ENCODE data around the gene MGAT1. TPM values are rescaled to one million over a fixed set of nuclear protein-coding genes. Genes with fewer than 3 reads are reported as not detected.
"Not testable (repeated sequence)": the region's sequence is repeated elsewhere in the genome, so short reads cannot be mapped to it uniquely, and the experiment has no call there.

The MGAT1 gene
- polyA plus RNA-seq, 2 donors, result 84.0 to 108 TPM

- peaks cover 11 to 41% of the 10 kb centered on the region in 2 donors for H3K36me3 ChIP-seq (ENCODE audit: control insufficient read depth in 2 of 2, insufficient read depth in 2 of 2, low read length in 1 of 2)
- H3K9me3 ChIP-seq (ENCODE audit: control insufficient read depth in 2 of 2, insufficient read depth in 1 of 2, low read depth in 1 of 2, low read length in 1 of 2); H3K27me3 ChIP-seq (ENCODE audit: control insufficient read depth in 1 of 2, insufficient read depth in 2 of 2, low read length in 2 of 2); H3K4me3 ChIP-seq (ENCODE audit: low read depth in 1 of 2, low read length in 2 of 2); H3K27ac ChIP-seq (ENCODE audit: low read depth in 2 of 2, low read length in 1 of 2): not testable (repeated sequence)
- H3K4me1 ChIP-seq (ENCODE audit: control insufficient read depth in 2 of 2, insufficient read depth in 2 of 2, low read length in 1 of 2), result peaks cover 11 to 33% of the 10 kb centered on the region in 2 donors
- WGBS, 2 donors, result 84 to 91% methylated on average over 19 of the region's 19 CpGs
Observed at GRCh38 chr5:180788651-180789410, 13.8 kb downstream of the MGAT1 start.

GRCh38 chr5:180787711-180788431, 14.7 kb downstream of the MGAT1 start:
- H3K4me1 ChIP-seq (ENCODE audit: control insufficient read depth in 2 of 2, insufficient read depth in 2 of 2, low read length in 1 of 2), result peaks cover 11 to 33% of the 10 kb centered on the region in 2 donors

GRCh38 chr5:180786531-180787398, 15.8 kb downstream of the MGAT1 start:
- Histone ChIP-seq H3K4me3 (ENCODE audit: low read depth in 1 of 2, low read length in 2 of 2) (no peak overlapping the region), H3K36me3 (ENCODE audit: control insufficient read depth in 2 of 2, insufficient read depth in 2 of 2, low read length in 1 of 2) (peaks cover 11 to 29% of the 10 kb centered on the region in 2 donors), H3K27me3 (ENCODE audit: control insufficient read depth in 1 of 2, insufficient read depth in 2 of 2, low read length in 2 of 2) (no peaks in the 10 kb centered on the region), H3K27ac (ENCODE audit: low read depth in 2 of 2, low read length in 1 of 2) (peak overlapping the region; percentile 77 to 94), H3K9me3 (ENCODE audit: control insufficient read depth in 2 of 2, insufficient read depth in 1 of 2, low read depth in 1 of 2, low read length in 1 of 2) (no peaks in the 10 kb centered on the region), H3K4me1 (ENCODE audit: control insufficient read depth in 2 of 2, insufficient read depth in 2 of 2, low read length in 1 of 2) (peaks cover 8 to 24% of the 10 kb centered on the region in 2 donors)
- WGBS, 2 donors, result 51 to 55% methylated on average over 21 of the region's 21 CpGs

More at GRCh38 chr5:180787711-180788431, 14.7 kb downstream of the MGAT1 start:
- H3K27ac ChIP-seq (ENCODE audit: low read depth in 2 of 2, low read length in 1 of 2), result no peak overlapping the region
- peaks cover 11 to 41% of the 10 kb centered on the region in 2 donors for H3K36me3 ChIP-seq (ENCODE audit: control insufficient read depth in 2 of 2, insufficient read depth in 2 of 2, low read length in 1 of 2)
- peaks cover 0 to 6% of the 10 kb centered on the region in 2 donors for H3K9me3 ChIP-seq (ENCODE audit: control insufficient read depth in 2 of 2, insufficient read depth in 1 of 2, low read depth in 1 of 2, low read length in 1 of 2)
- 77 to 82% methylated on average over 20 of the region's 20 CpGs for WGBS, 2 donors
- no peak overlapping the region for H3K4me3 ChIP-seq (ENCODE audit: low read depth in 1 of 2, low read length in 2 of 2)
- no peaks in the 10 kb centered on the region for H3K27me3 ChIP-seq (ENCODE audit: control insufficient read depth in 1 of 2, insufficient read depth in 2 of 2, low read length in 2 of 2)

- H3K9me3 ChIP-seq (ENCODE audit: control insufficient read depth in 2 of 2, insufficient read depth in 1 of 2, low read depth in 1 of 2, low read length in 1 of 2), result no peaks in the 10 kb centered on the region
- H3K4me1 ChIP-seq (ENCODE audit: control insufficient read depth in 2 of 2, insufficient read depth in 2 of 2, low read length in 1 of 2), result peaks cover 8 to 22% of the 10 kb centered on the region in 2 donors
- H3K27me3 ChIP-seq (ENCODE audit: control insufficient read depth in 1 of 2, insufficient read depth in 2 of 2, low read length in 2 of 2), result no peaks in the 10 kb centered on the region
- 10 to 28% methylated on average over 5 of the region's 5 CpGs for WGBS, 2 donors
- no peak overlapping the region for H3K4me3 ChIP-seq (ENCODE audit: low read depth in 1 of 2, low read length in 2 of 2)
- peaks cover 7 to 20% of the 10 kb centered on the region in 2 donors for H3K36me3 ChIP-seq (ENCODE audit: control insufficient read depth in 2 of 2, insufficient read depth in 2 of 2, low read length in 1 of 2)
- peak overlapping the region; percentile 77 to 94 for H3K27ac ChIP-seq (ENCODE audit: low read depth in 2 of 2, low read length in 1 of 2)
Observed at GRCh38 chr5:180785794-180786221, 16.8 kb downstream of the MGAT1 start.

GRCh38 chr5:180785121-180785781, 17.4 kb downstream of the MGAT1 start:
- Histone ChIP-seq H3K9me3 (ENCODE audit: control insufficient read depth in 2 of 2, insufficient read depth in 1 of 2, low read depth in 1 of 2, low read length in 1 of 2) (no peaks in the 10 kb centered on the region), H3K4me1 (ENCODE audit: control insufficient read depth in 2 of 2, insufficient read depth in 2 of 2, low read length in 1 of 2) (peaks cover 8 to 21% of the 10 kb centered on the region in 2 donors), H3K4me3 (ENCODE audit: low read depth in 1 of 2, low read length in 2 of 2) (no peak overlapping the region), H3K36me3 (ENCODE audit: control insufficient read depth in 2 of 2, insufficient read depth in 2 of 2, low read length in 1 of 2) (peaks cover 9 to 16% of the 10 kb centered on the region in 2 donors), H3K27ac (ENCODE audit: low read depth in 2 of 2, low read length in 1 of 2) (peak overlapping the region; percentile 77 to 94), H3K27me3 (ENCODE audit: control insufficient read depth in 1 of 2, insufficient read depth in 2 of 2, low read length in 2 of 2) (no peaks in the 10 kb centered on the region)
- 46 to 53% methylated on average over 15 of the region's 15 CpGs for WGBS, 2 donors

GRCh38 chr5:180784497-180785097, 18.0 kb downstream of the MGAT1 start:
- no peak overlapping the region for H3K27ac ChIP-seq (ENCODE audit: low read depth in 2 of 2, low read length in 1 of 2)
- WGBS, 2 donors, result 31 to 35% methylated on average over 13 of the region's 13 CpGs
- no peaks in the 10 kb centered on the region for H3K9me3 ChIP-seq (ENCODE audit: control insufficient read depth in 2 of 2, insufficient read depth in 1 of 2, low read depth in 1 of 2, low read length in 1 of 2)
- no peak overlapping the region for H3K4me3 ChIP-seq (ENCODE audit: low read depth in 1 of 2, low read length in 2 of 2)
- H3K27me3 ChIP-seq (ENCODE audit: control insufficient read depth in 1 of 2, insufficient read depth in 2 of 2, low read length in 2 of 2), result no peaks in the 10 kb centered on the region
- H3K4me1 ChIP-seq (ENCODE audit: control insufficient read depth in 2 of 2, insufficient read depth in 2 of 2, low read length in 1 of 2), result peaks cover 8 to 21% of the 10 kb centered on the region in 2 donors
- peaks cover 6 to 10% of the 10 kb centered on the region in 2 donors for H3K36me3 ChIP-seq (ENCODE audit: control insufficient read depth in 2 of 2, insufficient read depth in 2 of 2, low read length in 1 of 2)

GRCh38 chr5:180783340-180784052, 19.1 kb downstream of the MGAT1 start:
- Histone ChIP-seq H3K27ac (ENCODE audit: low read depth in 2 of 2, low read length in 1 of 2) (no peak overlapping the region), H3K4me1 (ENCODE audit: control insufficient read depth in 2 of 2, insufficient read depth in 2 of 2, low read length in 1 of 2) (peaks cover 8 to 21% of the 10 kb centered on the region in 2 donors), H3K36me3 (ENCODE audit: control insufficient read depth in 2 of 2, insufficient read depth in 2 of 2, low read length in 1 of 2) (peaks cover 6 to 10% of the 10 kb centered on the region in 2 donors), H3K4me3 (ENCODE audit: low read depth in 1 of 2, low read length in 2 of 2) (no peak overlapping the region), H3K9me3 (ENCODE audit: control insufficient read depth in 2 of 2, insufficient read depth in 1 of 2, low read depth in 1 of 2, low read length in 1 of 2) (no peaks in the 10 kb centered on the region), H3K27me3 (ENCODE audit: control insufficient read depth in 1 of 2, insufficient read depth in 2 of 2, low read length in 2 of 2) (no peaks in the 10 kb centered on the region)
- WGBS, 2 donors, result 71 to 75% methylated on average over 12 of the region's 12 CpGs

GRCh38 chr5:180782748-180783147, 19.9 kb downstream of the MGAT1 start:
- Histone ChIP-seq H3K4me3 (ENCODE audit: low read depth in 1 of 2, low read length in 2 of 2) (no peak overlapping the region), H3K9me3 (ENCODE audit: control insufficient read depth in 2 of 2, insufficient read depth in 1 of 2, low read depth in 1 of 2, low read length in 1 of 2) (no peaks in the 10 kb centered on the region), H3K4me1 (ENCODE audit: control insufficient read depth in 2 of 2, insufficient read depth in 2 of 2, low read length in 1 of 2) (peaks cover 8 to 21% of the 10 kb centered on the region in 2 donors), H3K27ac (ENCODE audit: low read depth in 2 of 2, low read length in 1 of 2) (no peak overlapping the region), H3K36me3 (ENCODE audit: control insufficient read depth in 2 of 2, insufficient read depth in 2 of 2, low read length in 1 of 2) (peaks cover 3 to 5% of the 10 kb centered on the region in 2 donors), H3K27me3 (ENCODE audit: control insufficient read depth in 1 of 2, insufficient read depth in 2 of 2, low read length in 2 of 2) (no peaks in the 10 kb centered on the region)
- WGBS, 2 donors, result 82 to 93% methylated on average over 2 of the region's 2 CpGs
